Stimulated activated CD4-positive, alpha-beta T cell treated with anti-CD3 and anti-CD28 coated beads, TNF-alpha, amount 100 ng/mL, for 48 hours (primary cell): ENCODE measurements around the gene TMEM108.

Source experiments
- DNase-seq, 3 donors: peaks; one replicate each; pipeline ENCODE4 v3.0.0-alpha.2; 2020; ENCODE audit warnings: low read depth in 3 of 3

The TMEM108 gene

DNA sequence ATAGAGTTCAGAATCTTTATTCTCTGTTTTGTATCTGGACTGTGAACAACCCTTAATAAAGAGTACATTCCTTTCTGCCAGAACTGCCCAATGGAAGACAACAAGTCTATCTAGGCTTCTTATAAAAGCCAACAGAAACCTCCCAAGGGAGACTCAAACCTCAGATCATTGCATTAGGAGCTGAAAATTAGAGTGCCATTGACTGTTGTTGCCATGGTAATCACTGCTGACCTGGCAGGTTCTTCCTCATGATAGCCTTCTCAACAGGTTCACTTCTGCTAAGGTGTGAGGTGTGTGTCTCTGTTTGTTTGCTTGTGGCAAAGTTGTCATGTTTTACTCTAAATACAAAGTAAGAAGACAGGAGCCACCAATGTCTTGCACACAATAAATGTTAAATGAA lies 79.2 kb downstream of the TMEM108 start:
- DNase-seq = no peak

DNA sequence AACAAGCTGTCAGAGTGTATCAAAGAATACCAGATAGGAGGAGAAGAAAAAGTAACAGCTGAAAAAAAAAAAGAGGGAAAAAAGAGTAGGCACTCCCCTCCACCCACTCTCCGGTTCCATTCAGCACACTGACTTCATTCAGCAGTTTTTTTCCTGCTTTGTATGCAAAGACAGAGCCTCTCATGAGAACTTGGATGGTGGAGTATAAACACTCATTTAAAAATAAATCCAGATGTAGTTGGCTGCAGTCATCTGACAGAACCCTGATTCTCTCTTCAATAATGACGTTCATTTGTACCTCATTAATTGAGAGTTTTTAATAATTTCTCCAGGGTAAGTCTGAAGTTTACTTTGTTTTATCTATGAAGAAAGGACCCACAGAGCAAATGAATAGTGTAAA lies 81.0 kb downstream of the TMEM108 start:
- no peak for DNase-seq

DNA sequence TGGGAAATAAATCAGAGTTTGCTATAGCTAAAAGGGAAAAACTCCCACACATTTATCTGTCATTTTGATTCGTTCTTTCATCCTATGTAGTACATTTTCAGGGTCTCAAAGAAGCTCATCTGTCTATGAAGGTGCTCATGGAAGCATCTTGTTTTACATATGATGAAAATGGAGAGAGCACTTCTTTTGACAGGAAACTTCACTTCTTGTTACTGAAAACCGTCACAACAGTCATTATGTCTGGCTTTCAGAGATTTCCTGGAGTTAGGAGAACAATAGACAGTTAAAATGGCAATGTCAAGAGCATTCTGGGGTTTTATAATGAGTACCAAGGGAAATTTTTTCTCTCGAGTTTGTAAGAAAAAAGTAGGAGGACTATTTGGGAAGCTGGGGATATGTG lies 83.3 kb downstream of the TMEM108 start:
- DNase-seq = no peak

DNA sequence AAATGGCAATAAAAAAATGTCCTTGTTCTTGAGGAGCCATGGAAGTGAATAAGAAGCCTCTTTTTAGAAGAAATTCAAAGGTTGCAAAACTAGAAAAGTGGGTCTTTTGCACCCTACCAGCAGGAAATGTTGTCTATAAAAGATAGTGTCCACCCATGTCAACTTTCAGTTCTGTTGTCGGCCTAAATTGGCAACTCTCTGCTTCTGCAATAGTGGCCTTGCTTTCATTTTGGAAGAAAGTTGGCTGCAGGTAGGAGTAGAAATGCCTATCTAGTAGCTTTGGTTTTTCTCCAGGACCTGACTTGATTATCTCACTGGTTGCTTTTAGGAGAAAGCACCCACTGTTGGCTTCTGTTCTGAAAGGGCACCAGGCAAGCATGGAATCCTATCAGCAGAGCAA lies 85.4 kb downstream of the TMEM108 start:
- no peak for DNase-seq

DNA sequence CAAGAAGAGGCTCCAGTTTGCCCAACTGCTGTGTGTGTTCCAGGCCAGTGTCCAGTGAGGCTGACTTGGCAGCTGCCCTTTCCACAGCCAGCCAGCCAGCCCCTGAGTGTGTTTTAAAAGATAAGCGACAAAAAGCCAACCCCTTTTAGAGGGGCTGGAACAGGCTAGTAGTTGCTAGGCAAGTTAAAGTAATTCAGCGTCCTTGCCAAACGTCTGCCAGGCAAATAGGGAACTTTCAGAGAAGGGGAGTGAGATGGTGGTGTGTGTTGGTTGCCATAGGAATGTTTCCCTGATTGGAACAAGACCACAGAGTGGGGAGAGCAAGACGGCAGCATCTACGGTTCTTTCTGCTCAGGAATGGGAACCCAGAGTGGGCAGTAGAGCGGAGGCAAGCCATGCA lies 86.3 kb downstream of the TMEM108 start:
- DNase-seq = no peak

DNA sequence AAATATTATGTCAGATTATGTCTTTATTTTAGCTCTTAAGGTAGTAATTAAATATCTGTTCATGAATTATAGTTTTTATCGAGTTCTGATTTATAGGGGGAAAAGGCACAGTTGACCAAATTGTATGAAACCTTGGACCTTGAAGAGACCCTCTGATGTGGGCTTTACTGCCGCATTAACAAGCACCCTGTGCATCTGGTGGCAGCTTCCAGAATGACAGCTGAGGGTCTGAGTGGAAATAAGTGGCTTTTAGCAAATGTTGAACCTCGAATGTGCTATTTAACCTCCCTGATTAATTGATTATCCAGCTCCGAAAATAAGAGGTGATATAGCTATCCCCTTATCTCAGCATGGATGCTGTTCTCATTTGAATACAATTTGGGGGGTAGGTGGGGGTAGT lies 87.0 kb downstream of the TMEM108 start:
- DNase-seq = no peak

DNA sequence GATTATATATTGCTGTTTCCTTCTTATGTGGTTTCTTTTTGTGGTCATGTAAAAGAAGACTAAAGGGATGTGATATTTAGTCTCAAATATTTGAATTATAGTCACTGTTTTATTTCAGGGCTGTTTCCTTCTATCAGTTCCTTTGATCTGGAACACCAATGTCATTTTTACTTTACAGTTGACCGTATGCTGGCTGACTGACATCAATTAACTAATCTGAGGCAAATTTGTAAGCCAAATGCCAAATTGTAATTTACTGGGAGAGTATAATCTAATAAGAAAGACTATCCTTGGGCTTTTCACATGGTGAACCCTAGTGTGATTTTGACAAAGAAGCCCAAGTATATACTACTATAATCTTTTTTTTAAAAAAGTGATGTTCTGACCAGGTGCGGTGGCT lies 87.6 kb downstream of the TMEM108 start:
- DNase-seq = no peak

DNA sequence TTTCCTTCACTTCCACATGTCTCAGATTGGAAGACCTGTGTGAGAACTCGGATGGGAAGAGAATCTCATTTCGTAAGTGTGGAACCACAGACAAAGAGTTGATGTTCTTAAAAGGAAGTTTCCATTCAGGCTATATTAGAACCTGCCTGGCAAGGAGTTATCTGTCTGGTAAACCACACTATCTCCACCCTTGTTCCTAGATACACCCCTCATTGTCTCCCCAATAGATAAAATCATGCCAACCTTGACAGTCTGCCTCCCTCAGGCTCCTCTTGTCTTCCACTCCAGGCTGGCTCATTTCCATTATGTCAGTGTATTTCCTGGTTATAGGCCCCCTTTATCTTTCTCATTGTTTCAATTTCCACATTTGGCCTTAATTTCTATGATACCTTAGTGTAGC lies 89.2 kb downstream of the TMEM108 start:
- DNase-seq = no peak

DNA sequence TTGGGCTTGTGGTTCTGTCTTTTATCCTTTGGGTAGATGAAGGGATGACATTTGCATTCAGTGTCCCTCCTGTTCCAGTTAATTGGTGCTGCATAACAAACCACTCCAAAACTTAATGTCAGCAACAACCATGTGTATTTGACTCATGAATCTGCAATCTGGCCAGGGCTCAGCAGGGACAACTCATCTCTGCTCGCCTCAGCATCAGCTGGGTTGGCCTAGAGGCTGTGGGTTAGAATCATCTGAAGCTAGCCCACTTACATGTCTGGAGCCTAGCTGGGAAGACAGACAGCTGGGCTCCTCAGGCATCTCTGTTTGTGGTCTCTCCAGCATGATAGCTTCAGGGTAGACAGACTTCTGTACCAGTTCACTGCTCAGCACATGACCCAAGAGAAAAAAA lies 92.0 kb downstream of the TMEM108 start:
- no peak for DNase-seq

DNA sequence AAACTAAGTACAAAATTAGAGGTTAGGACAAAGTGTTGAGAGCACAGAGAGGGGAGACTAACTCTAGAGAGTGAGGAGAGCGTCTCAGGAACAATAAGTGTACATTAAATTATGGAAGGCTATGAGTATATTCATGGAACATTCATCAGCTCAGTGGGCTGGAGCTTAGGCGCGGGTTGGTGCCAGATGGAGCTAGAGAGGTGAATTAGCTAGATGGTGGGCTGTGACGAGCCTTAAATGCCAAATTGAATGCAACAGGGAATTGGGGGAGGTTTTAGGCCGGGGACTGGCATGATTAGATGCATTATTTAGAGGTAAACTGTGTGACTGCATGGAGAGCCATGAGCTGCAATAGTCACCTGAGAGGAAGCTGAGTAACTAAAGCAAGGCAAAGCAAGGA lies 97.1 kb downstream of the TMEM108 start:
- no peak for DNase-seq

DNA sequence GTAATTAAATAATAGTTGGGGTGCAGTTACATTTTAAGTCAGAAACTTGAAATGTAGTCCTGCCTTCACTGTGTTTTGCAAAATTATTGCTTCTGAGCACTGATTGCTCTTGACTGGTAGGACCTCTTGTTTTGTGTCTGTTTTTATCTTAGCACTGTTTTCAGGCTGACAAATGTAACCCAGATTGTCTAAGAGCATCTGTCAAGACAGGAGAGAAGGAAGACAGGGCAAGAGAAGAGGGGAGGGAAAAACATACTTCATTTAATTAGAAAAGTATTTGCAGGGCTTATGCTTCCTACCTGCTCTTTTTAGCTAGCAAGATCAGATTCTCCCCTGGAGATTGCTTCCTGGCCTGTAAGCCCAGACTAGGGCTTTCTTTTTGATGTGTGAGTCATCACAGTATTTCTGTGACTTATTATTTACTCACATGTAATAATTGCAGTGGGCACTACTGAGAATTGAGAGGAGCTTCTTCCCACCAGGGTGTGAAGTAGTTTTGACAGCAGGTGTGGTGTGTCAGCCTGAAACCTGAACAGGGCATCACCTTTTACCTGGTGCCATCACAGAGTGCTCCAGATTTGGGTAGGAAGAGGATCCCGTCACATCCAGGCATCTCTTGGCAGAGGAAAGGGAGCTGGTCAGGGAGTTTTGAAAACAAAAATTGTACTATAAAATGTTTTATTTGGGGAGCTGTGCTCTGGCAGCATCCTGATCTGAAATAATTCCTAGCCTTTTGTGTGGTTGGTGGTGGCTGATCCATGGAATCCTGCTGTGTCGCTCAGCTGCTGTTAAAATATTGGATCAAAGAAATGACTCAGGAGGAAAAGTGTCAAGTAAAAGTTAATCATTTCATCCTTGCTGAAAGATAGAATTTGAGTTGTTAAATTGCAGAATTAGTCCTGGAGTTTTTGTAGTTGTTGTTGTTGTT lies 98.2 kb downstream of the TMEM108 start:
- DNase-seq = no peak

DNA sequence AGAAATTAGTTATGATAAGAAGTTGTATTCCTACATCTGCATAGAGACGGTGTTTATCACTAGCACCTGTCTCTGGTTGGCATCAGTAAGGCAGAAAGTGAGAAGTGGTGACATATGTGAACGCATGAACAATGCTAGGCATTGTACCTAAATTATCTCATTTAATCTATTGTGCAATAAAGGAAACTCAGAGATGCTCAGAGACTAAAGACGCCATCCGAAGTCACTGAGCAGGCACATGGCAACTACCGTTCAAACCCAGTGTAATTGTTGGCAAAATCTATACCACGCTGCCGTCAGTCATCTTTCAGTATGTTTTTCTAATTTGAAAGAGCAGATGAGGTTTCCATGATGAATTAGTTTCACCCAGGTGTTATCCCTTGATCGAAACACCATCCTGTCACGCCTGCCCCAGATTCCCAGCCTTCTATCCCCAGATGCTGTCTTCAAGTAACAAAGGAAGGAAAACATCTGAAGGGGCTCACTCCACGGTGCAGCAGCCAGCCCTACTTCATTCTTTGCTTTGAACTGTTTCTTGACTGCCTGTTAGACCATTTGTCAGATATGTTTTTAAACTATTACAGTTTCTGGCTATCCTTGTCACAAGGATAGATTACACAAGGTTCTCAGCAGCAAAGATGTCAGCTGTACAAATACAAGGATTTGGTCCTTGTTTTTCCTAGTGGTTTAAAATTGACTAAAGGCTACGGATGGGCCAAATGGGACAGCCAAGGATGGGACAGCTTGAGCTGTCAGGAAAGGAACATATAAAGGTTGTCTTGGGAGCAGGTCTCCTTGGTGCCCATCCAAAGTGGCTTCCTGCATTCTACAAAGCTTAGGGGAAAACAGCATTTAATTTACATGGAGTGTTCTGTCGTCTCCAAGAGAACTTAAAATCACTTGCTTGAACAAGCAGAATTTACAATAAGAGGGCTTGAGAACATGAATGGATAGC lies 99.1 kb downstream of the TMEM108 start:
- DNase-seq = no peak

DNA sequence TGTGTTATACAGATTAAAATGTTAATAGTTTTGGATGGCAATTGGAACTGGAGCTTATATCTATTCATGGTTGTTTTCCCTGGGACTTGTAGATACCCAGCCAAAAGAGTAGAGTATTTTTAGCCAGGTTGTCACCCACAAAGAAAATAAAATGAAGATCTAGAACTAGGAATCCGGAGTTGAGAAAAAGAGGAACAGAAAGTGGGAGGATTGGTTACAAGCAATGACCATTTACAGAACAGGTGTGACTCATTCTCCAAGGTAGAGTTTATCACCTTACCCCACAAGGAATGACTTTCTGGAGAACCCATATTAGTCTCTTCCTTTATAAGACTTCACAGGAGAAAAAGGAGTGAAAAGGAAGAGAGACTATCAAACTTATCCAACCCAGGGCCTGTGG lies 99.8 kb downstream of the TMEM108 start:
- no peak for DNase-seq

DNA sequence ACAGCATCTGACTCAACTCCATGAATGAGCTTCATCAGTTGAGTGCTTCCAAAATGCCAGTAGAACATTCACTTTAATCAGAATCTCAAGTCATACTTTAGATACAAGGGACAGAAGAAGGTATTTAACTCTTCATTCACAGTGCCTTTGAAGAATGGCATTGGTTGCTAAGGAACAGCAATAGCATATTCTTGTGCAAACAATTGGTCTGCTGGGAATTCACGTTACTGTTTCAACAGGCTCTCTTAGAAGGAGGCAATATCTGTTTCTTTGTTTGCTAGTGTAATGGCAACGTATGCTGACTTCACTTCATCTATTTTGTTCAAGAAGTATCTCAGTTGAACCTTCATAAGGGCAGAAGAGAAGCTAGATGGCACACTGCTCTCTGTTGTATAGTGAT lies 113.9 kb downstream of the TMEM108 start:
- DNase-seq = no peak

DNA sequence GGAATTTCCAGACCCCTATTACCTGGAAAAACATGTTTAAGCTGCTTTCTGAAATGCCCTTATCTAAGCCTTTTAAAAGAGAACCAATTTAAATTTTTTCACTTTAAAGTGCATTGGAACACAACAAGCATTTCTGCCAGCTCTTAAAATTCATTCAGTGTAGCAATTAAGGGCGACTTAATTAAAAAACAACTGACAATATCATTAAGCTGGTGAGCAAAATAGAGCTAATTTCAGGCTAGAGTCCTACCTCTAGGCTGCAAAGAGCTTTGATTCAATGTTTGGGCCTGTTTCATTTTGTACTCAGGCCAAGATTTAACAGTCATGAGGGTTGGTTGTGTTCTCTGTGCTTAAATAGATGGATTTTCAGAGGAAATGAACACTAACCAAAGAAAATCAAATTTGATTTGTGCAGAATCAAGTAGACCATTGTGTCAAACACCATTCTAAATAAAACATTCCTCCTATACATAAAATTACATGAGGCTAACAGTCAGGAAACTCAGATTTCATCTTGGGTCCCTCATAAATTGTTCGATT lies 114.6 kb downstream of the TMEM108 start:
- DNase-seq = no peak

DNA sequence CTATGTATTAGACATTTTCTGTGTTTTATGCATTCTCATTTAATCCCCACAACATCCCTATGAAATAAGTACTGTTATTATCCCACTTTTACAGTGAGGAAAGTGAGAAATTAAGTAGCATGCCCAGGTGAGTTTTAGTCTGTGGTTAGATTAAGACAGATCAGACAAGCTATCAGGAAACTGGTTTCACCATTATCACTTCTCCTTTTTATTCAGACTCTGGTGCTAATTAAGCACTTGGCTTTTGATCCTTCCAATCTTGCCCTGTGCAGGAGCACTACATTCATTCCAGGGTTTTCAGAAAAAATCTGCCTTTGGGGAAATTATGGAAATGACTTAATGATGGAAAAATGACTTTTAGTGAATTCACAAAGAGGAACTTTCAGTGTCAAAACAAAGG lies 115.2 kb downstream of the TMEM108 start:
- no peak for DNase-seq

DNA sequence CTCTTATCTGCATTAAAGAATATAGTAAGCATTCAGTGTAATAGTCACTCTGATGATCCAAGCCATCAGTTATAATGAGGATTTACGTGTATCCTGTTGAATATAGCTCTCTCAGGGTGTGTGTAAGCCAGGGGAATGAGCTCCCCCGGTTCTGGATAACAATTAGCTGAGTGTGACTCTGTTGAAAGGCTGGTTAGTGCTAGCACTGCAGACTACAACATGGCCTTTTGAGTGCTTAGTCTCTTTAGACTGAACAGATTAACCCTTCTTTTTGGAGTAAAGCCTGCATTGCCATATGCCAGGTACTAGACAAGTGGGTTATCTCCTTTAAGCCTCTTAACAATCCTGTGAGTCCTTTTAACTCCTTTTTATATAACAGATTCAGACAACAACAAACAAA lies 119.5 kb downstream of the TMEM108 start:
- DNase-seq = no peak

DNA sequence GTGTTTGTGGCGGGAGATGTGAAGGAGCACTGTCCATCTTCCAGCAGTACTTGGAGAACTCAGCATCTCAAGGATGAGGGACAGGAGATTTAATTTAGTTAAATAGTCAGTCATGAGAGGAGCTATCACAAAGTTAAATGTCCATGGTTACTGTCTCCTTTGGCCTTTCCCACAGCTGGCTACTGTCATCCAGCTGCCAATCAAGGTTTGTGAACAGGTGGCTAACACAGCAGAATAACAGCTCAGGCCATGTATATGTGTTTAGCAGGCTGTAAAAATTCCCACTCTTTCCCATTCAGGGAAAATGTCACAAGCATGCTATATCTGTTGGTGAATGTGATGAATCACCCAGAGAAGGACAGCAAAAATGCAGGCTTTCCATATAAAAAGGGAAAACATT lies 120.5 kb downstream of the TMEM108 start:
- DNase-seq = no peak

DNA sequence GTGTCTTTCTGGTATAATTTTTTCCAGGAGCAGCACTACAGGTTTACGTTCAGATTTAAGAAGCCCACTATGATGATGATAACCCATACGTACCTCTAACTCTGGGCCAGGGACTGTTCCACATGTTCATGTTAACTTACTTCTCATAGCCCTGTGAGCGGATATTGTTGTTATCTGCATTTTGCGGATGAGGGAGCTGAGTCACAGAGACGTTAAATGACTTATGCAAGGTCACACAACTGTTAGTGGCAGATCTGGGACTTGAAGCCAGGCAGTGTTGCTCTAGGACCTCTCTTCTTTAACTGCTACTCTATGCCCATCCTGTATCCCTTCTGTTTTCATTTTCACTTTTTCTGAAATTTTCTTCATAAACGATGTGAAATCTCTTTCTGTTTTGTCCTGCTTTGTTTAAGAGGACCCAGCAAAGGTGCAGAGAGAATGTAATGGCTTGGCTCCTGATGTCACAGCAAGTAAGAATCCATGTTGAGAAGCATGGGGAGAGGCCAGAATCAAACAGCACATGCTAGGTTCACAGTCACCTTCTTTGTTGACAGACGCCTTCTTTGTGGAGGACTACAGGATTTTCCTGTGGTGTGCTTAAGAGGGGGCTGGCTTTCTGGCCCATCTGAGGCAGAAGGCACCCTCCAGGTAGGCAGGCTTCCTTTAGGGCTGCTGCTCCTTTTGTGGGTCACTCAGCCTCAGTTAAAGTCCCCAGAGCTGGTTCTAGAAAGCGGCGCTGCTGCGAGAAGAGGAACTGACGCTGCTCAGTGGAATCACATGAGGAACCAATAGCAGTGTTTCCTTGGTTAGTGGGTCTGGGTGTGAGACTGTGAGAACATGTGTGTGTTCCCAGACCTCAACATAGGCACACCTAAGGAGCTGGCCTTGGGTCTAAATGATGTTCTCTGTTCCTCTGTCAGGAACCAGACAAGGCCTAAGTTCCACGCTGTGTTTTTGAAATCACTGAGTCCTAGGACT lies 121.6 kb downstream of the TMEM108 start:
- no peak for DNase-seq

DNA sequence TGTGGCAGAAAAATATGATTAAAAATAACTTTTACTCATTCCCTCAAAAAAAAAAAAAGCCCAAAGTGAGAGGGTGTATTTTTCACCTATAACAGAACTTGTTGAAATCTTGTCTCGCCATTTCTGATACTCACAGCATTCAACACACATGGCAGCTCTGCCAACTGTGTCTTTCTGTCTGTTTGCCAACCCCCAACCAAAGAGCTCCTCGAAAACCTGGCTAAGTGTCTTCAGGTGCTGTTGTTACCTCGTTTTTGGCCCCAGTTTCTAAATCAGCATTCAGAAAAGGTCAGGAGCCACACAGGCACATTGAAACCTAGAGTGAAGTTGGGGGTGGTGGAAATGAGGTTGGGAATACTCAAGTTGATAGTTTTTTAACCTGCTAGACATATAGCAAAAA lies 123.5 kb downstream of the TMEM108 start:
- no peak for DNase-seq

DNA sequence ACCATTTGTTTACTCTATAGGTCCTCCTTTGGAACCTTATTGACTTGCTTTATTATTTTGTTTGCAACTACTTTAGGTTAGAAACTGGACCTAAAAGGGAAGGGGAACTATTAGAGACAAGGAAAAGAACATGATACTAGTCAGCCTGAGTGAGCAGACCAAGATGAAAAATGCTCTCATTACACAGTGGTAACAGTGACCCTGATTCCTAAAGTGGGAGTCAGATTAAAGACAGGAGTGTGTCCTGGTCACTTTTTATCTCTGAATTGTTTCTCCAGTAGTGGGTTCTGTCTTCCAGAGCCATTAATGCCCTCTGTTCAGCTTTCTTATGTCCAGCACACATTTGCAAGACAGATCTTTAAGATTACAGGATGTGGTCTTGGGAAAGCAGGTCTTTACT lies 124.1 kb downstream of the TMEM108 start:
- no peak for DNase-seq
